ENCODE results near the gene SLC16A8. TPM values are rescaled to one million over a fixed set of nuclear protein-coding genes. Genes with fewer than 3 reads are reported as not detected.

SLC16A8 gene
- total RNA-seq, 1 donor: 0.18 TPM

- H3K4me3 ChIP-seq (ENCODE audit: low read depth, low read length): no peak overlapping the region
- TF ChIP-seq CTCF (IDR thresholded peaks at IDR 0.05; ENCODE audit: insufficient read depth, low read length): no peak
- DNase-seq (ENCODE audit: low read depth): no peak
These were observed 49.0 kb downstream of the SLC16A8 start for GRCh38 chr22:38034884-38035529.

GRCh38 chr22:38034278-38034882 is 49.6 kb downstream of the SLC16A8 start:
- TF ChIP-seq CTCF (IDR thresholded peaks at IDR 0.05; ENCODE audit: insufficient read depth, low read length): no peak
- no peak overlapping the region for H3K4me3 ChIP-seq (ENCODE audit: low read depth, low read length)
- DNase-seq (ENCODE audit: low read depth): peak; percentile 91

GRCh38 chr22:38033522-38034277 is 50.3 kb downstream of the SLC16A8 start:
- DNase-seq (ENCODE audit: low read depth): no peak
- TF ChIP-seq CTCF (IDR thresholded peaks at IDR 0.05; ENCODE audit: insufficient read depth, low read length): no peak
- no peak overlapping the region for H3K4me3 ChIP-seq (ENCODE audit: low read depth, low read length)

- peak; percentile 66 for DNase-seq (ENCODE audit: low read depth)
- no peak overlapping the region for H3K4me3 ChIP-seq (ENCODE audit: low read depth, low read length)
These were observed 51.1 kb downstream of the SLC16A8 start for GRCh38 chr22:38032681-38033521.

GRCh38 chr22:38031491-38031890 is 52.5 kb downstream of the SLC16A8 start:
- H3K4me3 ChIP-seq (ENCODE audit: low read depth, low read length): no peak overlapping the region
- no peak for TF ChIP-seq CTCF (IDR thresholded peaks at IDR 0.05; ENCODE audit: insufficient read depth, low read length)
- no peak for DNase-seq (ENCODE audit: low read depth)

More at GRCh38 chr22:38032681-38033521, 51.1 kb downstream of the SLC16A8 start:
- no peak for TF ChIP-seq CTCF (IDR thresholded peaks at IDR 0.05; ENCODE audit: insufficient read depth, low read length)

Measured in fibroblast of the aortic adventitia (primary cell).